NCI-H69 (cell line): Measurements from ENCODE around the gene GRIK4.

Source experiments
- DNase-seq: peaks from one replicate; lab custom pipeline; 2025; lab: John Stamatoyannopoulos, UW

The GRIK4 gene

DNA sequence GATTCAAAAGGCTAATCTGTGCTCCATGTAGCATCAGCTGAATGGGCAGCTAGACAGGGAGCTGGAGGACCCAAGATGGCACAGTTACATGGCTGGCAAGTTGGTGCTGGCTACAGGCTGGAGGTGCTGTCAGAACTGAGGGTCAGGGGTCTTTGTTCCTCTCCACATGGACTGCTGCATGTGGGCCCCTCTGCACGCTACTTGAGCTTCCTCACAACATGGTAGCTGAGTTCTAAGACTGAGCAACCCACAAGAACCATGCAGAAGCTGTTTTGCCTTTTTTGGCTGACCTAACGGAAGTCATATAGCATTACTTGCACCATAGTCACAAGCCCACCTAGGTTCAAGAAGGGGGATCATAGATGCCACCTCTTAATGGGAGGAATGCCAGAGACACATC is 196.1 kb downstream of the GRIK4 start:
- no peak for DNase-seq

DNA sequence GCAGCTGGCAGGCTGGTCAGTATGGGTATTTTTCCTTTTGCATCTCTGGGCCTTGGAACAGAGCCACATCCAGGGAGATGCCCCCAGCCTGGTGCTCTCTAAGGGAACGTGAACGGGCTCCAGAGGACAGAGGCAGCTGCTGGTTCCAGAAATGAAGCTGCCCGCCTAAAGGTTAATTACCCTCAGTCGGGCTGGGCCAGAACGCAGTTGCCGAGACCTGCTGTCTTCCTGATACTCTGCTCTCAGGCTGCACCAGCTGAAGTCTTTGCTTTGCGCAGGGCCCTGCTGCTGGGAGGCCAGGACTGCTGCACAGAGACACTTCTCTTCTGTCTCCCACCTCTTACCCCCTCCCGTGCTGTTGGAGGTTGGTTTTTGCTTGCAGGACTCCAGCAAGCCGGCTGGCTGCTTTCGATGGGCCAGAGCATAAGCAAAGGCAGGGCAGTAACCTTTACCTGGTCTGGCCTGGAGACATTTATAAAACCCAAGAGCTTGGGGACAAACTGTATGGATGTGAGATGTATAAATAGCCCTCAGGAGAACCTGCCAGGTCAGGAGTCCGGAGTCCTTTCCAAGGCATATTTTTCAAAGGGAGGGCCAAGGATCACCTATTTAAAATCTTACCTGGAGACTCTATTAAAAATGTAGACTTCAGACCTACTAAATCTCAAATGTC is 197.1 kb downstream of the GRIK4 start:
- DNase-seq = no peak

DNA sequence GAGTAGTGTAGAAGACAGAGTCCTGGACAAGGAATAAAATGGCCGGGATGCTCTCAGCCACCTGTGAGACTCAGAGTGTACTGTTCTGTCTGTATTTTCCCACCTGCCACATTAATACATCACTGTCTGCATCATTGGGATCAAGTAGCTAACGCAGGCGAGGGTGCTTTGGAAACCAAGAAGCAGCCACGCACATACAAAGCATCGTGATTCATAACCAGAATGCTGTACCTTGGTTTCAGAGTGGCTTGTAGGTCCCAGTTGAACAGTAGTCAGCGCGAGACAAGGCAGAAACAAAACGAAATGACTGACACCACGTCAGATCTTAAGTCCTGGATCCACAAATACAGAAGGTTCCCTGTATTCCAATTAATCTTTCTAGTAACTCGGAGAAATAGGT is 198.3 kb downstream of the GRIK4 start:
- no peak for DNase-seq

DNA sequence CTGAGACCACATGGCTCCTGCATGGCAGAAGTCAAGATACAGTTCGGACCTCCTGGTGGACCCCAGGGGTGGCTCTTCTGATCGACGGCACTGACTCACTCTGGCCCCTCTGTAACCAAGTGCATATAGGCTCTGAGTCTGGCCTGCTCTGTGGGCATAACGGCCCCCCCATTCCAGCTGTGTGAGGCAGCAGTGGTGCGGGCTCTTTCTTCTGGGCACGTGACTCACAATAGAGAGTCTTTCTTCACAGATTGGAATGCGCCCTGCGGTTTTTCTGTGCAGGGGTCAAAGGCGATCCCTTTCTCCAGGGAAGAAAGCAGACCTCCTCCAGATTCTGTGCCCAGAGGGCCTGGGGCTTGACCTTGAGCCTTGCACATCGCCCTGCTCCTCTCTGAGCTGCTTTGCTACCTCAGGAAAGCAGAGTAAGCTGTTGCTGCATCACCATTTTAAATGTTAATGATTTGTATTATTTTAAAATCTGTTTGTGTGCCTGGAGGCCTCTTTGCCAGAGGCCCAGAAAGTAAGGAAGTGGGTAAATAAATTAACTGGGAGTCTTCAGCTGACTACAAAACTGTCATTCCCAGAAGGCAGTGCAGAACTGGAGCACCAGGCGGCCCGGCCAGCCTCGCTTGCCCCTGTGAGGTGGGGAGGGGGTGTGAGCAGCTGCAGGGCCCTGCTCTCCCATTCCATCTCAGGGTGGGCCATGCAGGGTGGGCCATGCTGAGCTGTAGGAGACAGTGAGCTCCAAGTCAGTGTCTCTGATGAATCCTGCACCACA is 199.0 kb downstream of the GRIK4 start:
- DNase-seq = peak; percentile 24

DNA sequence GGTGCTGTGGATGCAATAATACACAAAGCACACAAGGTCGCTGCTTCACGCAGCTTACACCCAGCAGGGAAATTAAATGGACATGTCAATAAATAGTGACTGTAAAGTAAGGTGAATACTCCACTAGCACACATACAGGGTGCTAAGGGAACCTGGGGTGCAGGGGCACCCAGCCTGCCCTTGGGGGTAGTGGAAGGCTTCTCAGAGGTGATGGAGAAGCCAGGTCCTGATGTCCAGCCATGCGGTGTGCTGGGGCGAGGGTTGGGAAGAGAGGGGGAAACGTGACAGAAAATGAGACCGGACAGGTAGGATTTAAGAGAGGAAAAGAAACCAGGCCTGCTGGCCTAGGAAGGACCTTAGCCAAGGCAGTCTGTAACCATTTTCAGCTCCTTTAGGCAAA is 200.5 kb downstream of the GRIK4 start:
- DNase-seq = peak; percentile 42

DNA sequence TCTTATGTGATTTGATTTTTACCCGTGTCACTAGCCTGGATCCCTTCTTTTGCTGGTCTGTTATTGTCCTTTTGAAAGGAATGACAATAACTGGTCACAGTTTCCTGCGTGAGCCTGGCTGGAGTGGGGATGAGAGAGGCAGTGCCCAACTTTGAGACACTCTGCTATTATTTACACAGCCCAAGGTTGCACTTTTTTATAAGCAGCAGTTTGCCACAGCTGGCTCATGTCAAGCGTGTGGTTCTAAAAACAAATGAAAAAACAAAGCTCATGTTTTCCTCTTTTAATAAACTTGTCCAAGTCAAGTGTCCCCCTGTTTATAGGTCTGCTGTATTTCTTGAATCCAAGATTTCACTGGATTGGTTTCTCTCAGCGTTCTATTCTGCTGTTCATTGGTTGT is 201.3 kb downstream of the GRIK4 start:
- DNase-seq = no peak

DNA sequence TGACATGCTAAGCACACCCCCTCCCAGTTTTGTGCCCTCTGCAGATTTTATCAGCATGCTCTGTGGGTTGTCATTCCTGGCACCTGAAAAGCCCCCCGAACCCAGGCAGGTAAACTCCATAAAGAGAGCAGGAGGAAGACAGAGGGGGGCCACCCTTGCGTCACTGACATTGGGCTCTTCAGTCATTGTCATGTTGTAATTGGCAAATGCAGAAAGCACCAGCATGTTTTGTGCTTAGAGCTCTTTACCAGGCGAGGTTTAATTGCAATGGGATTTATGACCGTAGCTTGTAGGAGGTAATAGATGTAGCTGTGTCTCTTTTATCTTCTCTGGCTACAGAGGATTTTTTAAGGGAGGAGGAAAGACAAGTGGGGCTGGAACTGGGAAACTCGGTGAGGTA is 201.7 kb downstream of the GRIK4 start:
- DNase-seq = peak; percentile 52

DNA sequence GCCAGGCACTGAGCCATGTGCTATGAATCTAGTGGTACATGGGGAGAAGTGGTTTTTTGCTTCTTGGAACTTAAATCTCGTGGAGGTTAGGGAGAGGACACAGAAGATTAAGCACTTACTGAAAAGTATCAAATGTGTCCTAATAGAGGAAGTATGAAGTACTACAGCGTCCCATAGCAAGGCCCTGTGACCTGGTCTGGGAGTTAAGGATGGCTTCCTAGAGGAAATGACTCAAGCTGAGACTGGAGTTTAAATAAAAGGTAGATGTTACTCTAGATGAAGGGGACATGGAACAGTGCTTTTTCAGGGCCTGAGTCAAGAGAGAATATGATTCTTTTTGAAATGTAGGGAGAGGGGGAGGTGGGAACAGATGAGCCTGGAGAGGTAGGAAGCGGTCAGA is 202.9 kb downstream of the GRIK4 start:
- DNase-seq = peak; percentile 30

DNA sequence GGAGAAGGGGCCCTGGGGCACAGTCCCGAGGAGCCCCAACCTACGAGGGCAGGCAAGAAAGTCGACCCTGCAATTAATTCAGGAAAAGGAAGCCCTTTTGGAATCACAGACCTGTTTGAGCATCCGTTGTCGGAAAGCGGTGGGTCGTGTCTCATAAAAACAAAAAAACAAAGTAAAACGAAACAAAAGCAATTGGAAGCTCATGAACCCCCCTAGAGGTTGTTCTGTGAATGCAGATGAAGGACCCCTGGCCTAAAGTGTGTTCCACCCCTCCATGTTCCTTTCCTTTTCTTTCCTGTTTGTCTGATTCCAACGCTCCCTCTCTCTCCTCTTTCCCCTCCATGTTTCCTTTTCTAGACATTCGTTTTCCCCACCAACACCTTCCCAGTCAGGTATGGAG is 203.7 kb downstream of the GRIK4 start:
- peak; percentile 40 for DNase-seq

DNA sequence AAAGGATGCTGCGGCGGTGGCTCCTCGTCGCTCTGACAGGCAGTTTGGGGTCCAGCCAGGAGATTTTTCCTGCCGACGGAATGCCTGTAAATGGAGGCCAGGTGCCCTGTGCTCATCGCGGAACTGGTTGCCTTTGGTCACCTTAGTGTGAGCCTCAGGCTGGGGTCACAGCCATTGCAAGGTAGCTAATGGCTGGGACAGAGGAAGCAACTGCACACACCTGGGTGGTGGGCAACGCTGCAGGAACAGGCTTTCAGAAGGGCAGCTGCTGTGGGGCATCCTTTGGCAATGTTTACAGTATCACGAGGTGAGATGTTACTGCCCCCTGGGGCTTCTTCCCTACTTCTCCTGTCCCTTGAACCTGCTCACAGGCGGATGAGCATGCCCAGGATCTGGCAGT is 205.5 kb downstream of the GRIK4 start:
- peak; percentile 21 for DNase-seq

DNA sequence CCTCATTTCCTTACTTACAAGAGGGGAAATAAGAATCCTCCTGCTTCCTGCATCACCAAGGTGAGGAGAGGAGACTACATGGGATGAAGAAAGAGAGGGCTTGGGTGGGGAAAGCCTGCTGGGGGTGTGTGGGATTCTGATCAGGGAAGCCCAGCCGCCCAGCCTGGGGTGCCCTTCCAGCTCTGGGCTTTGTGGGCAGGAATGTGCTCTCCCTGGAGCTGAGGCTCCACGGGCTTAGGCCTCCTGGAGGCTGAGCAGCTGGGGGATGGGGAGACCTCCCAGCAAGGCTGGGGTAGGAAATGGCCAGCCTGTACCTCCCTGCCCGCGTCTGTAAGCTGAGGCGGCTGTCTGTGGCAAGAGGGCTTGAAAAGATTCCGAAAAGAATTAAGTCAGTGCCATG is 206.1 kb downstream of the GRIK4 start:
- no peak for DNase-seq

DNA sequence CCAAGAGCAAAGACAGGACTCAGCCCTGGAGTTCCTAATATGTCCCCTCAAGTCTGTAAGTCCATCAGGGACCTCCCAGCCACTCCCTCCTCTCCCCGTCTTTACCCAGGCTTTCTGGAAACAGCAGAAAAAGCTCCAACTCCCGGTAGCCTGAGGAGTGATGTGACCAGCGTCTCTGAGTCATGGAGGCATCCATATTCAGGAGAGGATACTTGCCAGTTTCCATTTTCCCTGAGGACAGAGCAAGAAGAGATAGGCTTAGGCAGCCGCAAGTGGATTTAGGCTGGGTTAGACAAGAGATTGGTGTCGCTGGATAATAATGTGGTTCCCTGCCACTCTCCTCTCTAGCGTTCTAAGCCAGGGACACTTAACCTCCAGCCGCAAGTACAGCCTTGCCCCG is 206.6 kb downstream of the GRIK4 start:
- DNase-seq = no peak

DNA sequence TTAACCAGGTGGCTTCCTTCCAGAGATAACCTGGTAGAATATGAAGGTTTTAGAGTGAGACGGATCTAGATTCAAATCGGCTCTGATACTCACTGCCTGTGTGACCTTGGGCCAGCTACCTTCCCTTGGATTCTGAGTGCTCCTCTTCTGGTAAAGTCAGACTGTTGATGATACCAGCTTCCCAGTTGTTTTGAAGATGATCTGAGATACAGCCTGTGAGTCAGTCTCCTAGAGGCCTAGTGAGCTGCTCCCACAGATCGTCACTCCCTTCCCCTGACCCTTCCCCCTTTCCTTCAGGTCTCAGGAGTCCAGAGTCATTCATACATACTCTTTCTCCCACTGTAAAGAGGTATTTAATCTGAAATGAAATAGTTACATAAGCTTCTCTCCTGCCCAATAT is 207.8 kb downstream of the GRIK4 start:
- no peak for DNase-seq

DNA sequence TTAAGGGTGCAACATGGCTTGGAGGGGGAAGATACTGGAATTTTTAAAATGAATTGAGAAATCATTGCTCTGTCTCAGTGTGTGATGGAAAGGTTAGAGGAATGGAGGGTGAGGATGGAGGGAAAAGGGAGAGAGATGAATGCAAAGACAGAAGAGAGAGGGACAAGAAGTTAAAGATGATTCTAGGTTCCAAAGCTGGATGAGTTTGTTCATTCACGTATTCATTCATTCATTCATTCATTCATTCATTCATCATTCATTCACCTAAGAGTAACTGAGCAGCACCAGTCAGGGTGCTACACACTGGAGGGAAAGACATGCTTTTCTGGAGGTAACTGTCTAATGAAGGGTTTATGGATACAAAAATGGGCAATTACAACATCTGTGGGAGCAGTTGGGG is 209.2 kb downstream of the GRIK4 start:
- DNase-seq = no peak

DNA sequence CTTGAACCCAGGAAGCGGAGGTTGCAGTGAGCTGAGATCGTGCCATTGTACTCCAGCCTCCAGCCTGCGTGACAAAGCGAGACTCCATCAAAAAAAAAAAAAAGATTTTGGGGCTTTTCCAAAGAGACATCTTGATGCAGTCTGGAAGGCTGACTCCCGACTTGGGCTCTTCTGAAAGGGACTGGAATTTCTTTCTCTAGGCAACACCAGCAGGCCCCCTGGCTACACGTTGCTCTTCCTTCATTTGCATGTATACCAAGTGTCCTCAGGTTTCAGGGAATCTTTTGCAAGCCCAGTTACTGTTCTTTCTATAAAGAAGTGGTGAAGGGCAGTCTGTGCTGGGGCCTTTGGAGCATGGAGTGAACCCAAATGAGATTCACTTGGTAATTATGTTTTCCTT is 211.0 kb downstream of the GRIK4 start:
- DNase-seq = no peak

DNA sequence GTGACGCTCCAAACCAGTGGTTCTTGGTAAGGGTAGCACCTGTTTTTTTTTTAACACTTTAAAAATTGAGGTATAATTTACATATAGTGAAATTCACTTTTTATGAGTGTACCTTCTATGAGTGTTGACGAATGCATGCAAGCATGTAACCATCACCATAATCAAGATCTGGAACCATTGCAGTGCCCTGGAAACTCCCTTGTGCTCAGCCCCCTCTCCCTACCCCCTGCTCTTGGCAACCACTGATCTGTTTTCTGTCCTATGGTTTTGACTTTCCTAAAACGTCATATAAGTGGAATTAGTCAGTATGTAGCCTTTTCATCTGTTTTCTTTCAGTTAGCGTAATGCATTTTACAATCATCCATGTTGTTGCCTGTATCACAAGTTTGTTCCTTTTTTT is 212.2 kb downstream of the GRIK4 start:
- no peak for DNase-seq

DNA sequence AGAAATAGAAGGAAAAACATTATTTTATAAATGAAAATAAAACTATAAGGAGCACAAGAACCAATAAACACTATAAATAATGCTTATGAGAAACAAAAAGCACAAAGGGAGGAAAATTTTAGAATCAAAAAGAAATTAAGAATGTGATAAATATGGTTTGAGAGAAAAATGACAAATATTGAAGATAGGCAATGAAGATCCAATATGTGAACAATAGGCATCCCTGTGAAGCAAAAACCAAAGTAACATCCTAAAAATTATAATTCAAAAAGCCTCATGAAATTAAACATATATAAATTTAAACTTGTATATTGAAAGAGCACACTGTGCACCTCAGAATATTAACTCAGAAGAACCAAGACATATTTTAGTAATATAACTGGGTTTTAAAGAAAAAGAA is 216.2 kb downstream of the GRIK4 start:
- no peak for DNase-seq

DNA sequence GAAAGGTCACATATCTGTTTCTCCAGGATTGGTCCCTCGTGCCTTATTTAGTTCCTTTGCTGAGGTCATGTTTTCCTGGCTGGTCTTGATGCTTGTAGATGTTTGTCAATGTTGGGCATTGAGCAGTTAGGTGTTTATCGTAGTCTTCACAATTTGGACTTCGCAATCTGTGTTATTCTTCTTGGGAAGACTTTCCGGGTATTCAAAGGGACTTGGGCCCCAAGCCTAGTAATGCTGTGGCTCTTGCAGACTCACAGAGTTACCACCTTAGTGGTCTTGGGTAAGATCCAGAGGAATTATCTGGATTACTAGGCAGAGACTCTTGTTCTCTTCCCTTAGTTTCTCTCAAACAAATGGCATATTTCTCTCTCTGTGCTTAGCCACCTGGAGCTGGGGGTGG is 223.5 kb downstream of the GRIK4 start:
- DNase-seq = no peak

DNA sequence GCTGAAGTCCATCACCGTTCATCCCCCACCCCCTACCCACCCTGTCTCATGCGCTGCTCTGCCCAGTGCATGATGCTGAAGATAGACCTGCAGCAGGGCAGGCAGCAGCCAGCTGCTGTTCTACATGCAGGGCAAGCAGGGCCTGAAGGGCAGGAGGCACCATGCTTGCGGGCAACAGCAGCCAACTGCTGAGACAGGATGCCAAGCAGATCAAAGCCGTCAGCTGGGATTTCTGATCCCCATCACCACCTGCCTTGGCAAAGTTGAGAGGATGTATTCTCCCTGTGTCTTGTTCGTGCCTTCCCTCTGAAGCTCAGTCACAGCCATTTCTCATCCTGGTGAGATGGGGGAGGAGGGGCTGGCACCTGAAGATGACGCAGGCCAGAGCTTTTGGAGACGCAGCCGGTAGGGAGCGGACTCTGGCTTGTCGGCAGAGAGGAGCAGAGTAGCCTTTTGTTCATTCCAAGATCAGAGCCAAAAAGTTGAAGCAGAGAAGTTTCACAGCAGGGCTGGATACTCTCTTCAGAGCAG is 227.0 kb downstream of the GRIK4 start:
- no peak for DNase-seq

DNA sequence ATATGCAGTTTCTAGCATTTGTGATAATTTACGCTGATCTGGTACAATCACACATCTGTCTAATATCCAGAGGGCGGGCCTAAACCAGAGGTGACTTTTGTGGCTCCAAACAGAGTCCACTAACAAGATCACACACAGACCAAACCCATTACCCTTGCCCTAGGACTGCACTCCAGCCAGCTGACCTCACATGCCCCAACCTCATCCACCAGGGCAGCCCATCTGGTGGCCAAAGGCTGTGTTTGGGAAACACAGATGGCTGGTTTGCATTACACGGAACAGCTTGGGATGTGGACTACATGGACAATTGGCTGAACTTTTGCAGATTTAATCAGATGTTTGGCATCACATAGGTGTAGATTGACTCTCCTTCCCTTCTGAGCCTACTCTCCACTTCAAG is 228.2 kb downstream of the GRIK4 start:
- no peak for DNase-seq

DNA sequence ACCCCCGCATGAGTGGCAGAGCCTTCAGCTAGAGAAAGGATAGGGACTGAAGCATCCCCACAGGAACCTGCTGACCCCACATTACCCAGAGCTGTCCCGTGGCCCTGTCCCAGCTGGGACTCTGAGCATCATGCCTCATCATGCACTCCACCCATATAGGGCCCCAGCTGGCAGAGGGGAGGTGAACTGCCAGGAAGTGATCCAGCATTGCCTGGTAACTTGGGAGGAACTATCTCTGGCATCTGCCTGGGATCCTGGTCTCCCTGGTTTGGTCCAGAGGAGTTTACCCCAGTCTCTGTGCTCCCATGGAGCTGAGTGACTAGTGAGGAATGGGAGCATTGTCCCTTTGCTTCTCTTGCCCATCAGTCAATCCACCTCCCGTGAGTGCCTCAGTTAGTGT is 228.8 kb downstream of the GRIK4 start:
- DNase-seq = no peak

DNA sequence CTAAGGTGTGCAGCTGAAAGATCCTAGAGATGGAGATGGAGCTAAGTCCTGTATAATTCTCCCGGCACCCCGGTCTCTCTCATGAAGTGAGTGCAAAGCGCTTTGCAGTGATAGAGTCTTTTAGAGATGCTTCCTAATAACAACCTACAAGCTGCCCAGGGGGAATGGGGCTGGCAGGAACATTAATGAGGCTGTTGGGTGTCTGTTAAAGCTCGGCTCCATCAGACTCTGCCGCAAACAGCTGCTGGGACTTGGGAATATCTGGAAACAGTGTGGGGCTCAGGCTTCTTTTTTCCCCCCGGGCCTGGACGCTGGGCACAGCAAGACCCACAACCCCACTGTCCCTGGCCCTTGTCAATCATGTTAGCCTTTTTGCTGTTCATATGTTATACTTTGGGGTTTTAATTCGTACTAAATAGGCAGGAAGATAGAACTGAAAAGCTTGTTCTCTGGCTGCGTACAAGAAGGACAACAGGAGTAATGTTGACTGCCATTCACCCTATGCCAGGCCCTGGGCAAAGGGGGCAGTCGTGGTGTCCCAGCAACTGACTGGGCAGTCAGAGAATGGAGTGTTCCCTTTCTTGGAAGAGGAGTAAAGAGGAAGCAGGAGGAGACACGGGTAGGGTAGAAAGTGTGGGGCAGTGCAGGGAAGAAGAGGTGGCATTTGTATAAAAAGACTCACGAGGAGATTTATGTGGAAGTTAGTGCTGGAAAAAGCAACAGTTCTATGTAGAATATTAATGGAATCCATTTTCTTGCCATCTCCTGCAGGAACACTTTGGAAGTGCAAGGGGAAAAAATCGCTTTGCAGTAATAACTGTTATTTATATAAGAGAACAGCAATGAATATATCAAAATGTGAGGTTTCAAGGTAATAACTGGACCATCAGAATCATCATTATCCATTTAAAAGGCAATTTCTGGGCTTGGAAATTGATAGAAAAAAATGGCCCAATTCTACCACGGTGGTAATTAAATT is 232.8 kb downstream of the GRIK4 start:
- DNase-seq = no peak
